Stimulated activated CD4-positive, alpha-beta T cell treated with anti-CD3 and anti-CD28 coated beads, TNF-alpha, amount 100 ng/mL, for 4 hours (primary cell): ENCODE results near the gene CT47C1.
A peak's percentile ranks its signal among the peaks of the same experiment; 100 is the strongest.
"Not testable (repeated sequence)": the region's sequence is repeated elsewhere in the genome, so short reads cannot be mapped to it uniquely, and the experiment has no call there.

Experiments used
- DNase-seq, 3 experiments: peaks; one replicate each; pipeline ENCODE4 v3.0.0-alpha.2; 2020; ENCODE audit warnings: low read depth in 3 of 3

The CT47C1 gene

DNA sequence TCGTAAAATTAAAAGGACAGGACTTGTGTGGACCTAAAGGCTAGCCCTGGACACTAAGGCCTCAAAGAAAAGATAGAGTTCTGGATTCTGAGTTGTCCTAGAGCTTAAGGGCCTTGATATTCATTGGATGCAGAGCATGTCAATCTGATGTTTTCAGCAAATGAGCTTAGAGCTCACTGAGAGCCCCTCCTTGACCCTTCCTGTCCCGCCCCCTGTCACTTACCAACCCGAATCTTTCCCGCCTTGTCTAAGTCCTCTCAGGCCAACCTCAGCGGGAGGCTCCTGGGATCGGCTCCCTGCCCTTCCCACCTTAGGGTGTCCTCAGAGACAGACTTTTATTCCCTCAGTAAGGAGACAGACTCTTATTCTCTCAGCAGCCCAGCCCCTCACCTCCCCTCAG lies at the start of gene CT47C1:
CT47C1 (plus strand) TSS at position 250 of the 400 bp plus-strand sequence. CDS start 233 bp downstream, outside the sequence.
- no peak for DNase-seq

DNA sequence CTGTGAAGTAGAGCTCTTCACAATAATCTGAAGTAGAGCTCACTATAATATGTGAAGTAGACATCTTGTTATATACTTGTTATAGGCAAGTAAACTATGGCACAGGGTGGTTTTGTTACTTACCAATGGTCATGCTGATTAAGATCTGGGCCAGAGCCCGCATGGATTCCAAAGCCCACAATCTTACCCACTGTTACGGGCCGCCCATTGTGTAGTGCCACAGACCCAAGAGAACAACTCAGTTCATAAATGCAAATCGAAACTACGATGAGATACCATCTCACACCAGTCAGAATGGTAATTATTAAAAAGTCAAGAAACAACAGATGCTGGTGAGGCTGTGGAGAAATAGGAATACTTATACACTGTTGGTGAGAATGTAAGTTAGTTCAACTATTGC lies 46.9 kb upstream of the CT47C1 start:
- no peak for DNase-seq

DNA sequence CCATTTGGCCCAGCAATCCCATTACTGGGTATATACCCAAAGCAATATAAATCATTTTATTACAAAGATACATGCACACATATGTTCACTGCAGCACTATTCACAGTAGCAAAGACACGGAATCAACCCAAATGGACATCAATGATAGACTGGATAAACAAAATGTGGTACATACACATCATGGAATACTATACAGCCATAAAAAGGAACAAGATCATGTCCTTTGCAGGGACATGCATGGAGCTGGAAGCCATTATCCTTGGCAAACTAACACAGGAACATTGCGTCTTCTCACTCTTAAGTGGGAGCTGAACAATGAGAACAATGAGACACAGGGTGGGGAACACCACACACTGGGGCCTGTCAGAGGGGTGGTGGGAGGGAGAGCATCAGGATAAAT lies 46.4 kb upstream of the CT47C1 start:
- DNase-seq: not testable (repeated sequence)

DNA sequence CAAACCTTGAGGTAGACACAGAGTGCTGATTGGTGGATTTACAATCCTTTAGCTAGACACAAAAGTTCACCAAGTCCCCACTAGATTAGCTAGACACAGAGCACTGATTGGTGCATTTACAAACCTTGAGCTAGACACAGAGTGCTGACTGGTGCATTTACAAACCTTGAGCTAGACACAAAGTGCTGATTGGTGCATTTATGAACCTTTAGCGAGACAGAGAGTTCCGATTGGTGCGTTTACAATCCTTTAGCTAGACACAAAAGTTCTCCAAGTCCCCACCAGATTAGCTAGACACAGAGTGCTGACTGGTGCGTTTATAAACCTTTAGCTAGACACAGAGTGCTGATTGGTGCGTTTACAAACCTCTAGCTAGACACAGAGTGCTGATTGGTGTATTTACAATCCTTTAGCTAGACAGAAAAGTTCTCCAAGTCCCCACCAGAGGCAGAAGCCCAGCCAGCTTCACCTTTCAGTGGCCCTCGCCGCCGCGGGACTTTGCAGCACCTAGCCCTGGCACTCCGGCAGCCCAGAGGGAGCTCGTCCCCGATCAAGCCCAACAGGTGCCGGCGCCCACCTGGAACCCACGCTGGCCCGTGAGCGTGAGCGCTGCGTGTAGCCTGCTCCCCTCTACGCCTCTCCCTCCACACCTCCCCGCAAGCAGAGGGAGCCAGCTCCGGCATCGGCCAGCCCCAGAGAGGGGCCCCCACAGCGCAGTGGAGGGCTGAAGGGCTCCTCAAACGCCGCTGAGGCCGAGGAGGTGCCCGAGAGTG lies 44.6 kb upstream of the CT47C1 start:
- not testable (repeated sequence) for DNase-seq

DNA sequence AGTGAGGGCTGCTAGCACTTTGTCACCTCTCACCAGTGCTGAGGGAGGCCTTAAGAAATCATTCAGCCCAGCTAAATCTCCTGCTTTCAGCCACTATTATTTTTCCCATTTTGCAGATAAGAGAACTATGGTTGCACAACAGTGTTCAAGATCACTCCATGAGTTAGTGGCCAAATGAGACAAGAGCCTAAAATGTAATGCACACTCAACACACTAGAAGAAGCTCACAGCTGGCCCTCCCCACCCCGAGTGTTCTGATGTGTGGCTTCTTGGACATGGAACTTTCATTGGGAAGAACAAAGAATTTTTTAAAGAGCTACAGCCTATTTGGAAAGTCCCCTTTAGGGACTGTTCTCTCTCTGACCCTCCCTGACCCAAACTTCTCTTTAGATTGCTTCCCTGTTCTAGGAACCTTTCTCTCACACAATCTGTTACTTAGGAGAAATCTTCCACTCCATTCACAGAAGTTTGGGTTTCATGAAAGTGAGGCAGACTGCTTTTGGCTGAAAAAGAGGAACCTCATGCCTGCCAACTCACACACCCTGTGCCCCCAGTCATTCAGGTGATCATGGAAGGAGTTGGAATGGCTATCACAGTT lies 44.0 kb upstream of the CT47C1 start:
- DNase-seq: no peak

DNA sequence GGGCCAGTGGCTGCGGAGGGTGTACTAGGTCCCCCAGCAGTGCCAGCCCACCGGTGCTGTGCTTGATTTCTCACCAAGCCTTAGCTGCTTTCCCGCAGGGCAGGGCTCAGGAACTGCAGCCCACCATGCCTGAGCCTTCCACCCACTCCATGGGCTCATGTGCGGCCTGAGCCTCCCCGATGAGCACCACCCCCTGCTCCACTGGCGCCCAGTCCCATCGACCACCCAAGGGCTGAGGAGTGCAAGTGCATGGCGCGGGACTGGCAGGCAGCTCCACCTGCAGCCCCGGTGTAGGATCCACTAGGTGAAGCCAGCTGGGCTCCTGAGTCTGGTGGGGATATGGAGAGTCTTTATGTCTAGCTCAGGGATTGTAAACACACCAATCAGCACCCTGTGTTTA lies 43.1 kb upstream of the CT47C1 start:
- DNase-seq: not testable (repeated sequence)

DNA sequence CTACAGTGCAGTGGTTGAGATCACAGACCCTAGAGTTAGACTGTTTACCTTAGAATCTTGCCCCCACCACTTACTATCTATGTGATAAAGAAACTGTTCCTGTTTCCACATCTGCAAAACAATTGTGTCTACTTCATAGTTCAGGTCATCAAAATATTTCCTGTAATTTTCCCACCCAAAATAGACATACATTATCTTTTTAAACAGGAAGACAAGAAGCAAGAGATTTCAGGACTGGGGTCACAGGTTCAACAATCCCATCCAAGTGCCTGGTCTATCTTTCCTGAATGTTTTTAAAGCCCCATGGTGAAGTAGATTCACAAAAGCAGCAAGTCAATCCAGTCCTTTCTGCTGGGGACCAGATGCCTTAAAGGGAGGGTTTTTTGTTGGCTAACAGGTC lies 41.8 kb upstream of the CT47C1 start:
- DNase-seq: no peak

DNA sequence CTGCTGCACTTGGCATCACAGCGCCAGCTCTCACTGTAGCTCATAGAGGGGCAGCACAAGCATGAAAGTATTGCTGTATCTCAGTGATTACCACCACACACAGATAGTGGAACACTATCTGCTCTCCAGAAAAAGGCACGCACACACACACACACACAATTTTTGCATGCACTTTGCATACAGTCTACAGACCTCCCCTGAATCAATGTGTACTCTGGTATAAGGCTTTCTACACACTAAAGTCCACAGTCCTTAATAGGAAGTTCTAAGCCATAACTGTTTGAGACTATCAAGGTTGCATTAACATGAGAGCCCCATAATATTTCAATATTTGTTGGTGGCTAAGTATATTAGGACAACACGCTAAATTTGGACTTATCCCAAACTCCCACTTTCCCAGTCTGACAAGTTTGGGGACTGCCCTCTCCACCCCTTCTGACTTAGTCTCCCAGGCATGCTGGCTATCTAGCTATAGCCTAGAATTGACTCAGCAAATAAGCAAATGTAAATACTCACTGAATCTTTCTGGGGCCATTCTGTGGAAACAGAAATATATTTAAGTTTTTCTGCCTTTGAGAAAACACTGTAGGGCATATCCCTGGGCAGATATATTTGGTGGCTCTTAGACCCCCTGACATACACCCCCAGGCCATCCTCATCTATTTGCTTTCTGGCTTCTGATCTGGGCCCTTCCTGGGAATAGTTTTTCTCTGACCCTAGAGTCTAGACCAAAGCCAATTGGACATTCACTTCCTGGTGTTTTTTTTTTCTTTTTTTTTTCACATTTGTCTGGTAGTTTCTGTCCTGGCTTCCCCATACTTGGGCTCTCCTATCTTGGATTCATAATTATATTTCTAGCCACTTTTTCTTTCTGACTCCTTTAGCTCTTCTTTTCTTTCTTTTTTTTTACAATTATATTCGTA lies 36.4 kb upstream of the CT47C1 start:
- no peak for DNase-seq

DNA sequence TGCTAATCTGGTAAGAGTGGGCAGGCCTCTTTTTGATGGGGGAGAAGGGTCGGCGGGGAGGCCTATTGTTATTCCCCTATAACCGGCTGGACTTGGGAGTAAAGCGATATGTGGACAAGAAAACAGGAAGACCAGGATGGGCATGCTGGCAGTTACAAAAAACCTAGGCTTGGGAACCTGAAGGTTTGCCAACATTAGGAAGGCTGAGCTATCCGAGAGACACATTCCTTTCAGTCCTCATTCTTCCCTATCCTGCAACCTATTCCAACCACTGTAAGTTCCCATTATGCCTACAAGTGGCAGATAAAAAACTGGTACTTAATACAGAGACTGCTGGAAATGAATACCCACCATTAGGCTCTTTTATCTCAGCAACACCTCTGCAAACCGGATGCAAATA lies 32.4 kb upstream of the CT47C1 start:
- no peak for DNase-seq

DNA sequence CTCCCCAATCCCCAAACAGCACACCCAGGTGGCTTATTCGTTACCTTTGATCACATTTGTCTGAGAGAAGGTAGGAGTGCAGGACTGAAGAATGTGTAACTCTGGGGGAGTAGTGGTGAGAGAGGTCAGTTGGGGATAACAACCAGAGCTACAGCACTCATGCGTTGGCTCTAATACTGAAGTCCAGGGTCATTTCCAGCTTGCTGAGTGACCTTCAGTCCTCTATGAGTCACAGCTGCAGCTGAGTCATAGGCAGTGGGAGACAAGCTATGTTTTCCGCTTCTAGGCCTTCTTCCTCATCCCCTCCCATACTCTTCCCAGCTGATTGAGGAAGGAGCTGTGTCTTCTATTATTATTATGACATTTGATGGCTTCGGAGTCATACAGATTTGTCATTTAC lies 31.6 kb upstream of the CT47C1 start:
- DNase-seq: no peak

DNA sequence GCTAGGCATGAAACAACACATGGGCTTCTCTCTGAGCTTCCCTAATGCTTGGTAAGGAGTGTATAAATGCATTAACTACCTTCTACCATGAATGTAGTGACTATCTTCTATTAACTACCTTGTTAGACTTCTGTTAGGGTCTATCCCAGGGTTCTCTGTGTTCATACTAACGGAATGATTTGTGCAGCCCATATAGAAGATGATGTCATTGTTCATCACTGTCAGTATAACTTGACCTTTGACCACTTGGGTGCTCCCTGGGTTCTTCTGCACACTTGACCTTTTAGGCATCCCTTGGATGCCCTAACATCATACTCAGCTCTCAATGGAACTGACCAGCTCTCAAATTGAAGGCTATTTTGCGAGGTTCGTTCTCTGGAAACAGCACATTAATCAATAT lies 30.8 kb upstream of the CT47C1 start:
- DNase-seq: no peak

DNA sequence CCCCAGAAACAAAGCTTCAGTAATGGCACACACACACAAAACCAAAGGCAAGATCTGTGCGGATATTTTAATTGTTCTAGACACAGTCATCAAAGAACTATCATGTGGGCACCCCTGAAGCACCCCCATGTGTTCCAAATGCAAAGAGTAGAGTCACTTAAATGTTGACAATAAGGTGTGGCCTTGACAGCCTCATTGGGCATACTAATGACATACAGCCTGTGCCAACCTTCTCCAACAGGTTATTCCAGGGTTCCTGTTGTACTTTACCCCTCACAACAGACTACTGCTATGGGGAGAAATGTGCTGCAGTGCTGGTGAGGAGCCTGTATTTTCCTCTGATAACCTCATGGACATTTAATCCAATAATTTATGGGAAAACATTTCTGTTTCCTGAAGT lies 29.8 kb upstream of the CT47C1 start:
- DNase-seq: no peak

DNA sequence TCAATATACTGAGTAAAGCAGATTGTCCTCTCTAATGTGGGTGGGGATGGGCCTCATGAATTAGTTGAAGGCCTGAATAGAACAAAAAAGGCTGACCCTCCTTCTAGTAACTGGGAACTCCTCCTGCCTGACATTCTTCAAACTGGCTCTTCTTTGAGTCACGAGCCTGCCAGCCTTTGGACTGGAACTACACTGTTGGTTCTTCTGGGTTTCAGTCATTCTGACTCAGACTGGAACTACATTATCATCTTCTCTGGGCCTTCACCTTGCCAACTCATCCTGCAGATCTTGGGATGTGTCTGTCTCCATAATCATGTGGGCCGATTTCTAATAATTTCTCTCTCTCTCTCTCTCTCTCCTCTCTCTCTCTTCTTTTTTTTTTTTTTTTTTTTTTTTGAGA lies 26.9 kb upstream of the CT47C1 start:
- no peak for DNase-seq

DNA sequence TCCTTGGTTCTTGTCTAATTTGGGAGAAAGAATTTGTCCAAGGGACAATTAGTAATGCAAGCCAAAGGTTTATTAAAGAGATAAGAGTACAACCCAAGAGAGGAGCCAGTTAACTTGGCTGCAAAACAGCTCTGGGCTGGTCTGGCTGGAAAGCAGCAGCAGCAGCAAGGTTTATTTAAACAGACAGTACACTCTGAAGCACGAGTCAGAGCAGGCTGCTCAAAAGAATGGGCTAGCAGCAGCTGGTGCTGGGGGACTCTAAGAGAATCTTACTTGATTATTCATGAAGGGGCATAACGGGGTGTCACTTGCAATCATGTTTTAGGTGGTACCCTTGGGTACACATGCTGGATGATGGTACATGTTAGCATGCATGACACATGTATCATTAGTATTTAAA lies 17.1 kb upstream of the CT47C1 start:
- no peak for DNase-seq

DNA sequence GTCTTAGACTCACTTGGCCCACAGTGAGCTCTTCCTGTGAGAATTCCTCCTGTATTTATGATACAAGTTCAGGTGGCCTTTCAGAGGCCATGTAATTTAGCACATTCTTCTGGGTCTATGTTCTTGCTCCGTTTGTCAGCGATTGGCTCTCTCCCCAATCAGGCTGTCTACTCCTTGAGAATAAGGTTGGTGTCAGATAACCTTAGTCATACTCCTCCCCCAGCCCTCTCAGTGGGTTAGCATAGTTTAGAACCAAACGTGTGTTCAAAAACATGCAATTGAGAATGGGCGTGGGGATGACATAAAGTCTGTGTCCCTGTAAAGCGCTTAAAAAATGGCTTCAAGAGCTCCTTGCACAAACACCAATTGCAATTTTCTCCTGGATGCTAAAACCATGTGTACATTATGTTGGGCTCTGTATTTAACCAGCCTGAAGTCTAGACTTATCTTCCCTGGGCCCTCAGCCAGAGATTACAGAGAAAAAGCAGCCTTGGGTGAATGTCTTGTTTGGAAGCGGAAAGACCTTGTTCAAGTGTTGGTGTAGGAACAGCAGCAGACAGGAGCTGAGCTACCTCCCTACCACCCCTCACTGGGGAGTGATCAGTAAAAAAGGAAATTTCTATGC lies 9.9 kb upstream of the CT47C1 start:
- DNase-seq: no peak

DNA sequence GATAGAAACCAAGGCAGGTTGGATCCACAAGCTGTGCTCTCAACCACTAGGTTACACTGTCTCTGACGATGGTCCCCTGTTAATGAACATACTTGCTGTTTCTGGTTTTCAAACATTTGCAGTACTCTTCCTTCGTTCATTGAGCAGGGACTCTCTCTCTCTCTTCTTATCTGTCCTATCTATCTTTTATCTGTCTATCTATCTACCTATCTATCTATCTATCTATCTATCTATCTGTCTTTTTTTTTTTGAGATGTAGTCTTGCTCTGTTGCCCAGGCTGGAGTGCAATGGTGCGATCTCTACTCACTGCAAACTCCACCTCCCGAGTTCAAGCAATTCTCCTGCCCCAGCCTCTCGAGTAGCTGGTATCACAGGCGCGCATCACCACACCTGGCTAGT lies 9.4 kb upstream of the CT47C1 start:
- DNase-seq: no peak

DNA sequence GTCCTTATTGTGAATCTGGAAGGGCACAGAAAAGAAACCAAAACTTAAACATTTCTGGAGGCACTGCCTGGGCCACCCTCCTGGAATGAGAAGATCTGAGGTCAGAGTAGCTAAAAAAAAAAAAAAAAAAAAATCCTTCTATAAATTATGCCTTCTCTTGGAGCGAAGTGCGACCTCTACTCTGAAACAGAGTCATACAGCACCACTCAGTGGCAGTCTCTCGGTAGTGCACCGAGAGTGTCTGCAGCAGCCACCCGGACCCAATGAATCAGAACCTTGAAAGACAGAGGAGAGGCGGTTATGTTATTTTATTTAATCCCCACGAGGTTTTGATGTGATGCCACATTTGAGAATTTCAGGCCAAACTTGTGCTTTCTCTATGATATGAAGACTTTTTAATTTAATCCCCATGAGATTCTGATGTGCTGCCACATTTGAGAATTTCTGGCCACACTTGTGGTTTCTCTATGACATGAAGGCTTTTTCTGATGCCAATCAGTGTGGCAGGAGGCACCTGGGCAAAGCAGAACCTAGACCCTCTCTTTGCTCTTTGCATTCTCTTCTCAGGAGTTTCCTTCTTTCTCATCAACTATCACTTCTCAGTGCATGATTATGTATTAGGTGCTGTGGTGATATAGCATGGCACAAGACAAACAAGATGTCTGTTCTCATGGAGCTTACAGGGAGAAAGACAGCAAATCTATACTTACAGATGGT lies 5.6 kb upstream of the CT47C1 start:
- peak; percentile 1 to 15 (median 1) for DNase-seq

DNA sequence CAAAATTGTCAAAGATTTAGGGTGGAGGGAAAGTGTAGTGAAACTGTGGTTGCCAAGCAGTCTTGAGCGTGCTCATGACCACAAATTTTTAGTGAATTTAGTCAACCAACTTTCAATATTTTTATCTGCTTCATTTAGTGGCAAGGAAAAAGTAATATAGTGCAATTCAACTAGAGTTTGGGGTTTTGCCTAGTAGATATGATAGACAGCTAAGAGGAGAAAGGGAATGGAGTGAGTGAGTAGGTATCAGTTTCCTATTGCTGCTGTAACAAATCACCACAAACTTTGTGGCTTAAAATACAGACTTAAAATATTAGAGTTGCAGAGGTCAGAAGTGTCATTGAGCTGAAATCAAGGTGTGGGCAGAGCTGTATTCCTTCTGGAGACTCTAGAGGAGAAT lies 3.7 kb upstream of the CT47C1 start:
- DNase-seq: no peak

DNA sequence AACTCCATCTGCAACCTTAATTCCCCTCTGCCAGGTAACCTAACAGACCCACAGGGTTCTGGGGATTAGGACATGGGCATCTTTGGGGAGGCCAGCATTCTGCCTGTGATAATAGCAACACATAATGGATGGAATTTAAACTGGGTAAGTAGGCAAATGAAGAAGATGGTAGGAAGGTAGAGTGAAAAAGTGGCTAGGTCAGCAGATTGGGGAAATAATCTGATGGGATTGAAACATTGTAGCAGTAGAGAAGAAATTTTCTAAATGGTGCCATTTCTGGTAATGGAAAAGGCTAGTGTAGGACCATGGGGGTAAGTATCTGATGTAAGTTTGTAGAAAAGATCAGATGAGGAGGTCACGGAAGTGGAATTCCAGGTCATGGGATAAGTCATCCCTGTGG lies 3.0 kb upstream of the CT47C1 start:
- DNase-seq: no peak

DNA sequence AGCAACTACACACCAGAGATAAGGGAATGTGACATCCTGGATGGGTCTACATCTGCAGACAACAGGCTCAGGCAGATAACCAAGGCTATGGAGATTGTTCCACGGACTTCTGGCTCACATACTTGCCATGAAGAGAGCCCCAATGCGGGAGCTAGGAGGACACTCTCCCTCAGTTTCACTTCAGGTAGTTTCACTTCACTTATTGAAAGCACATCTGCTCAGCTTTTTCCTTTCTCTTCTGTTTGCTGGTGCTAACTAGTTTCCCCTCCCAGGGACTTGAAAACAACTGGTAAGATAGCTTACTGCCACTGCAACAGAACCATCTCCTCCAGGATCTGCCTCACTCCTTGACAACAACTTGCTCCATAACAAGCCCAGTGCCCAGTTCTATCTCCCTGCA lies 1.4 kb upstream of the CT47C1 start:
- no peak for DNase-seq

DNA sequence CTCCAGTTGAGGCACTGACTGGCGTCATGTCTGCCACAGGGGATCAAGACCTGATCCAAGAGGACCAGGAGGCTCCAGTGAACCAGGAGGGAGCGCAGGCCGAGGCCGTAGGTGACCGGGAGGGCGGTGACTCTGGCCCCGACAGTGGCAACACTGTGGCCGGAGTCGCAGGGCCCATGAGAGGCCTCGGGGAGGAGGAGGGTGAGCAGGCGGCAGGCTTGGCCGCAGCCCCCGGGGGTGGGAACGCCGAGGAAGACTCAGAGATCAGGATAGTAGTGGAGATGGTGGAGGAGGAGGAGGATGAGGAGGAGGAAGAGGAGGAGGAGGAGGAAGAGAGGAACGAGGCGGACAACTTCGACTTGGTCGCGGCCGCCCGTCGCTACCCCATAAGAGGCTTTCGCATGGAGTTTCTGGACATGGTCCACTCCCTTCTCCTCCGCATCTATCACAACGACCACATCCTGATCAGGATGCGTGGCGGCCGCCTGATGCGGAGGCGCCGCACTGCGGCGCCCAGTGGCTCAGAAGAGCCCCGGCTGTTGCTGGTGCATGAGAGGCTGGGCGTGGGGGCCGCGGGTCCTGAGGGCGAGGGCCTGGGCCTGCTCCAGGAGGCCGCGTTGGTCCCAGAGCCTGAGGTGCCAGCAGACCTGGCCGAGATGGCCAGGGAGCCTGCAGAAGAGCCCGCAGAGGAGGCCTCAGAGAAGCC lies 560 bp downstream of the CT47C1 start:
- DNase-seq: no peak
